HS-27A (cell line): Measurements from ENCODE around the gene PEA15.
A peak's percentile ranks its signal among the peaks of the same experiment; 100 is the strongest.

Source experiments
- DNase-seq: peaks from one replicate; pipeline ENCODE4 v3.0.0-alpha.2; 2012; ENCODE audit warnings: low read depth, missing footprints

The PEA15 gene

DNA sequence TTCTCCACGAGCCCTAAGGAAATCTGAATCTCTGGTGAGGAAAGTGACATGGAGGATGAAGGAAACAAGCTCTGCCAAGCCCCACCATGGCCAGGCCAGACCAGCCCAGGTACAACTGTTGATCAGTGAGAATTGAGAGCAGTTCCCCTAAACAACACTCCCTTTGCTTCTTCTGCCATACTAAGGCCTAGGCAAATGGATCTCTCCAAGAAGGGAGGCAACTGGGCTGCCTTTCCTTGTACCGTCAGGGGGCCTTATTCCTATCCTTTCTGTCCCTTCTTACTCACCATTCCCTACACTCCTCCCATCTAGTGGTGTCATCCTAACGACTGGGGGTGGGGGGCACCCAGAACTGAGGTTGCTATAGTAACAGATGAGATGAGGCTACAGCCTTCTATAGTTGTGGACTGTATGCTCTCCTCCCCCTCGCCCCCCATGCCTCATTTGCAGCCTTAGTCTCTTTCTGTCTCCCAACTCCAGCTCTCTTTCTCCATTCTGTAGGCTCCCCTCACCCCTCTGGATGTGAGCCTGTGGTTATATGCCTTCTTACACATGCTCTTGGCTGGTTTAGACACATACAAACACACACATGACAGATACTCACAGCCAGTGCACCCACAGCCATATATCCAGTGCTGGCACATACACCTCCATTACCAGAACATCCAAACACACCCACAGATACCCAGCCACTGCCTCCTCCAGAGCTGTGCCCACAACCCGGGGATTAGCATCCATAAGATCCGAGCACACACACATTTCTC lies 3.6 kb downstream of the PEA15 start:
- no peak for DNase-seq

GRCh38 chr1:160209321-160210046 lies 4.3 kb downstream of the PEA15 start:
- no peak for DNase-seq

DNA sequence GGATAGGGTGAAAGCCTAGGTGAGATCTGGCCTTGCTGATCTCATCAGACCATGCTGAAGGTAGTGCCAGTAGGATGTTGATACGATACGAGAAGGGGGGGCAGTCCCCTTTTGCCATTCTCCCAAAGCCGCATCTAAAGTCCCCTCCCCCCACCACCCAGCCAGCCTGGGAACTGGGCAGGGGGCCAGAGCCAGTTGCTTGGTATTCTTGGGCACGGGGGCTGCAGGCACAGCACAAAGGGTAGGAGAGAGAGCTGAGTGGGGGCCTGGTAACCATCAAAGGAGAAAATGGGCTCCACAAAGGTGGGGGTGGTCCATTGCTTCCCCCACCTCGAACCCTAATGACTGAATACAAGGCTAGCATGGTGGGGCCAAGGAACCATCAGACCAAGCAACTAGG lies 5.4 kb downstream of the PEA15 start:
- DNase-seq: no peak

DNA sequence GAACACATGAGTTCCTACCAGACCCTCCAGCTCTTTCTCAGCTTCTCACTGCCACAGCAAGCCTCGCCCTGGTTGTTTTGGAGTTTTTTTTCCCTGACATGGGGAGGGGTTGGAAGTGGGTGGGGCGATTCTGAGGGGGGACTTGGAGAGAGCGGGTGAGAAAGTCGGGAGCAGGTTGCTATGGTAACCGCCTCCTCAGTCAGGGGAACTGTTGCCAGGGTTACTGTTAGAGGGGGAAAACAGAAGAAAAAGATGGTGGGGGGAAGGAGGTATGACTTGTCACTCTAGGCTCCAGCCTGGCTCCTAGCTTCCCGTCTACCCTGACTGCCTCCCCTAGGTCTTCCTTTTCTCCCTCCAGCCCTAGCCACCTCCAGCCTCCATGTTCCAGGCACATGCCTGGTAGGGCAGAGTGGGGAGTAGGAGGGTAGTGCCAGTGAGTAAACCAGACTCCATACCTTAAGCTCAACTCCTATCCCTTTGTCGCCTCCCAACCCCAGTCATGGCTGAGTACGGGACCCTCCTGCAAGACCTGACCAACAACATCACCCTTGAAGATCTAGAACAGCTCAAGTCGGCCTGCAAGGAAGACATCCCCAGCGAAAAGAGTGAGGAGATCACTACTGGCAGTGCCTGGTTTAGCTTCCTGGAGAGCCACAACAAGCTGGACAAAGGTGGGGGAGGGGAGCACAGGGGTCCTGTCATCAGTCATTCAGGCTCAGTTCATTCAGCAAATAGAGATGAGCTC lies 6.0 kb downstream of the PEA15 start:
- no peak for DNase-seq

DNA sequence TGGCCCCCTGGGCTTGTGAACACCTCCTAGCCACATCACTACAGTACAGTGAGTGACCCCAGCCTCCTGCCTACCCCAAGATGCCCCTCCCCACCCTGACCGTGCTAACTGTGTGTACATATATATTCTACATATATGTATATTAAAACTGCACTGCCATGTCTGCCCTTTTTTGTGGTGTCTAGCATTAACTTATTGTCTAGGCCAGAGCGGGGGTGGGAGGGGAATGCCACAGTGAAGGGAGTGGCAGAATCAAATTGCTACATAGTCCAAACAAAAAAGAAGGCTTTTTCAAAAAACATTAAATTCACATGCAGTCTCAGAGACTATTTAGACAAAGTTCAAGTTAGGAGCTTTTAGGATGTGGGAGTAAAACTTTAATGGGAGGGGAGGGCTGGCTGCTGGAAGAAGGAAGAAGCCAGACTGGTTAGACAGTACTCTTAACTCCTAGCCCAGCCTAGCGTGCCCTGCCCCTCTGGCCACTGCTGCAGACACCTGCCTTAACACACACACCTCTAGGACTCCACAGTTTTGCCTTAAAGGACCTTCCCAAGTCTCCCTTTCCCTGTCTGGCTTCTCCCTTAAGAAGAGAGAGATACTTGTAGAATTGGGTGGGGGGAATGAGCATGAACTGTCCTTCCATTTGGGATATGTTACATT lies 9.4 kb downstream of the PEA15 start:
- DNase-seq: no peak

GRCh38 chr1:160216301-160216700 lies 11.1 kb downstream of the PEA15 start:
- DNase-seq: no peak

GRCh38 chr1:160217481-160218051 lies 12.4 kb downstream of the PEA15 start:
- no peak for DNase-seq

GRCh38 chr1:160219062-160219929 lies 14.1 kb downstream of the PEA15 start:
- peak; percentile 14 for DNase-seq

- no peak for DNase-seq
These were observed 15.1 kb downstream of the PEA15 start for GRCh38 chr1:160220301-160220700.

DNA sequence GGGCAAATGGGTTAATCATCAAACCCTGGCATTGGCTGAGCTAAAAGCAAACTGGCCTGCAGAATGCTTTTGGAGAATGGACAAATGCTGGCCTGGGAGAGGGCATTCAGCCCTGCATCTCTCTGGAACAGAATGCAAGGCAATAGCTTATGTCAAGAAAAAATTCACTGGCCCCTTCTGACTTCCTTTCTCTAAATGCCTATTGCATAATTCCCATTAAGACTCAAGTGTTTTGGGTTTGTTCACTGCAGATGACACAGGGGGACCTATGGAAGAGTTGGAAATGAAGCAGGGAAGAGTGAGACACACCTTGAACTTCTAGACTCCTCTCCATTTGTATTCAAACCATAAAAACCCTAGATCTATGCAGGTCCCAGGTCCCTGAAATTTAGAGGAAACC lies 15.9 kb downstream of the PEA15 start:
- no peak for DNase-seq

DNA sequence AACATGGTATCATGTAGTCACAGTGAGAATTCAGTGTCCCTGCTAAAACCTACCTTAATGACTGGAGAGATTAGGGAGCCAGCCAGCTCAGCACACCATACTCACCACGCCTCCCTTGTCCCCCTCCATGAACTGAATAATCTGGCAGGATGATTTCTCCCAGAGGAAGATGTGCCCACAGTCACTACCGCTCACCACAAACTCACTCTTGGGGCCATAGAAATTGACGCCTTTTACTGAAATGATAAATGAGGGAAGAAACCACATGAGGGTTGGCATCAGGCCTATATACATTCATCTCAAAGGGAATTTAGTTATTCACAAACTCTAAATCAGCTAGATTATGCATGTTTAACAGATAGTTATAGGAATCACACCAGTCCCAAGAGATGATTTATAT lies 17.4 kb downstream of the PEA15 start:
- no peak for DNase-seq

DNA sequence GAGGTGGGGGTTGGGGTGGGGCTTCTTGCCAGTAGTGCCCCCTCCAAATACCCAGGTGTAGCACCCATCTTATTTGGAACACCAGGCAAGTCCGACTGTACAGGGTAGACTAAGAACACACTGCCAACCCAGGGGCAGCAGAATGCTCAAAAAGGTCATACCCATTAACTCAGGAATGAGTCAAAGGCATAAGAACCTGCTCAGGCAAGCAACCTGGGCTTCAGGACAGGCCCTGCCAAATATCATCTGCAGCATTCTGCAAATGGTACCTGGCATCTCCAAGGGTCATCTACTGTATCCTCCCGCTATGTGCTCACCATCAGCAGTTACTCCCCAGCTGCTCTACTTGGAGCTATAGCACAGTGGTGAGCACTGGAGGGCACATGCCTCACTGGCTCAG lies 19.4 kb downstream of the PEA15 start:
- no peak for DNase-seq

- DNase-seq: no peak
These were observed 20.2 kb downstream of the PEA15 start for GRCh38 chr1:160225345-160225744.

DNA sequence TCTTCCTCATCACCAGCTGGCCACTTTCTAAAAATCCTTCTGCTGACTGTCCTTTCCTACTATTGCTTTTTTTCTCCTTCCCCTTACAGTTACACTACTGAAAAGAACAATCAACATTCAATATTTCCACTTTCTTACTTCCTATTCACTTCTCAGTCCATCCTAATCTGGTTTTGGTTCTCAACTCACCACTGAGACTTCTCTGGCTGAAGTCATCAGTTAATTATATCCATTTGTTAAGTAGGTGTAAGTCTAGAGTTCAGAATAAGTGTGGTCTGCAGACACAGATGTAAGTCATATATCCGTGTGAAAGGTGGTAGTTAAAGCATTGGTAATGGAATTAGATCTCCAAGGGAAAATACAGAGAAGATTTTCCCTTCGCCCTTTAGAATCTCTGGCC lies 21.4 kb downstream of the PEA15 start:
- DNase-seq: no peak

DNA sequence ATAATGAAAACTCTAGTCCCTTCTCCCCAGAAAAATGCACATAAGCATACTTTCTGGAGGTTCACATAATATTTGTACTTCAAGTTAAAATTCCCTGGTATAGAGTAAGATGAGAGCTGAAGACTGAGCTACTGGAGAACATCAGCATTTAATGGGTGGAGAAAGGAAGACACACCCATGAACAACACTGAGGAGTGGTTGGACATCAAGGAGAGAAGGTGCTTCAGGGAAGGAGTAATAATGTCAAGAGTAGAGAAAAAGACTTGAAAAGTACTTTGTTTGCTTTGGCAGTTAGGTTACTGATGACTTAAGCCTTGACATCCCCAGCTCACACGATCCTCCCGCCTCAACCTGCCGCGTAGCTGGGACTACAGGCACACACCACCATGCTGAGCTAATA lies 21.9 kb downstream of the PEA15 start:
- DNase-seq: no peak

GRCh38 chr1:160227561-160227960 lies 22.4 kb downstream of the PEA15 start:
- DNase-seq: no peak

GRCh38 chr1:160228431-160228830 lies 23.2 kb downstream of the PEA15 start:
- DNase-seq: no peak

- no peak for DNase-seq
These were observed 27.7 kb downstream of the PEA15 start for GRCh38 chr1:160232911-160233310.

- DNase-seq: no peak
These were observed 31.6 kb downstream of the PEA15 start for GRCh38 chr1:160236806-160237205.

DNA sequence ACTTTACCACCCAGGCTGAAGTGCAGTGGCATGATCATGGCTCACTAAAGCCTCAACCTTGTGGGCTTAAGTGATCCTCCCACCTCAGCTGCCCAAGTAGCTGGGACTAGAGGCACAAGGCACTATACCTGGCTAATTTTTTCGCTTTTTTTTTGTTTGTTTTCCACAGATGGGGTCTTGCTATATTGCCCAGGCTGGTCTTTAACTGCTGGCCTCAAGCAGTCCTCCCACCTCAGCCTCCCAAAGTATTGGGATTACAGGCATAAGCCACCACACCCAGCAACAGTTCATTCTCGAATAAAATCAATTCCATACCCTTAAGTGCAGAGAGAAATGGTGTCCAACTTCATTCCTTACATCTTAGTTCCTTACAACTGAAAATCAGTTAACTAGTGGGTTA lies 32.4 kb downstream of the PEA15 start:
- no peak for DNase-seq

GRCh38 chr1:160238408-160238807 lies 33.2 kb downstream of the PEA15 start:
- DNase-seq: no peak
